ENCODE measurements around the gene KRT33B.

The KRT33B gene

DNA sequence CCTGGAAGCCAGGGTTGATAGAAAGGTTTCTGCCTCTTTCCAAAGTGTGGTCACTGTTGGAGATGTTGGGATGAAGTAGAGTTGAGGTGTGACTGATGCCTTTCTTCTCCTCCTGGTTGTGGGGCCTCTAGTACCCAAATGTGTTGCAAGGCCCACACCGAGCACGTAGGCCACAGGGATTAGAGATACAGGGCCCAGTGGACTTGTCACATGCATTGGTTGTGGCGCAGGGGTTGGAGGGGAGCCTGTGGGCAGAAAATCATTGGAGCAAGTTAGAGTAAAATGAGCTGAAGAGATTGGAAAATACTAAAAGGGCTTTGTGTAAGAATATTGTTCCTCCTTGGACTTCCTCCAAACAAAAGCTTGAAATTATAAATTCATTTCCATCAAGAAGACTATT, 23.6 kb downstream of the KRT33B start:
- no peak for DNase-seq

DNA sequence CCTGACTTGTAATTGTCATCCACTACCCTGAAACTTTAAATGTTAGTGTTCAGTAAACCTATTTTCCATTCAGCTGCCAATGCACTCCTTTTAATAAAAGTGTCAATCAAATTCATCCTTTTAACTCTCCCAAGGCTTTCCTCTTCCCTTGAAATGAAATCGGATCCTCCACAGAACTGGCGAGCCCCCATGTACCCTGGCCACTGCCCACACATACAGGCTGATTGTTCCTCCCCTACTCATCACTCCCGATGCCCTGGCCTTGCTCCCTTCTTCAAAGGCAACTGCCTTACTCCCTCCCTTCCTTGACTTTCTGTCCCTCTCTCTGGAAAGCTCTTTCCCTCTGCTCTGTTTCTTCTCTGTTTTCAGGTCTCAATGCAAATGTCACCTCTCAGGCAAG, 26.6 kb downstream of the KRT33B start:
- DNase-seq = no peak

DNA sequence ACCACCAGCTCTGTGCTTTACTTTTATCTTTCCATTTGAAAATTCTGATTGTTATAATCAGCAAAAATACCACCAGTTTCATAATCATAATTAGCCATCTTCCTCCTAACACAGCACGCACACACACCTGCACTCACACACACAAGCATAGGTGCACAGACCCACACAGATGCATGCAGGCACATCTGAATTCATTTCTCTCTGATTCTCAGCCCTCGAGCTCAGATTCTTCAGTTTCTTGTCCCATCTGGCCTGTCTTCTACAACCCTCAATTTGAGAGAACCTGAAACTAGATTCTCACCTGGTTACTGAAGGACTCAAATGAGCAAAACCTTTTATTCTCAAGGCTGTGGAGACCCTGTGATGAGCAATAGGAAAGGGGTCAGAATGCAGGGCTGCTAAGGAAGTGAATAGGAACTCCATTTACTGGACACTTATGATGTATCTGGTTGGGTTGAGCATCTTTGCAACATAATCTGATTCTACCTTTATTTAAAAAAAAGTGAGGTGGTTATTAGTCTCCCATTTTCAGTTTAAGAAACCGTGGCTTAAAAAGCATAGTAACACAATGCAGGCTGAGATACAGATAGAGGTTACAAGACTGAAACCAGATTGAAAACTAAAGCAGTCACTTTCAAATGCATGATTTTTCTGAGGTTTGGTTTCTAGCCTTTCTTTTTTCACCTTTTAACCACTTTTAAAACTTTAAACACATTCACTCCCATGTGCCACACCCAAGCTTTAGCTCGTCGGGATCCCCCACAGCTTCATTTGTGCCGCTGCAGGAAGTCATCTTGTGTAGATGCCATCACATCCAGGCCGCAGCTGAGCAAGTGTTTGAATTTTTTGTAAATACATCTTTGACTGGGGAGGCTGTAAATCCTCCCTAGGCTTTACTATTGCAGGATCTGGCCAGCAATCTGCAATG, 28.4 kb downstream of the KRT33B start:
- DNase-seq = no peak

DNA sequence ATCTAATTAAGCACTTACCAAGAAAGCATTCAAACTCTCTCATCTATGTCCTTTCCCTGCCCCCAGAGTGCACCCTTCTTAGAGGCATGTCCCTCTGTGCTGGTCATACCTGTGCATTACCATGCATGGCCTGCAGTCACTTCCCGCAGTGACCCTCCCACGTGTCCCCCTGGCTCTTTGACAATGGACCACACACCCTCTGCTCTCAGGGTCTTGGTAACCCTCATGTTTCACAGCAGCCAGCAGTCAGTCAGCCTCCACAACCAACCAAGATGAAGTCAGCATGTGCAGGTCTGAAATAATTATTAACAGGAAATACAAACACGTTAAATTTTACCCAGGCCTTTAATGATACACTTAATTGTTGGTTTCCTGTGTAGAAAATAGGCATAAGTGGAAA, 29.1 kb downstream of the KRT33B start:
- DNase-seq = no peak

DNA sequence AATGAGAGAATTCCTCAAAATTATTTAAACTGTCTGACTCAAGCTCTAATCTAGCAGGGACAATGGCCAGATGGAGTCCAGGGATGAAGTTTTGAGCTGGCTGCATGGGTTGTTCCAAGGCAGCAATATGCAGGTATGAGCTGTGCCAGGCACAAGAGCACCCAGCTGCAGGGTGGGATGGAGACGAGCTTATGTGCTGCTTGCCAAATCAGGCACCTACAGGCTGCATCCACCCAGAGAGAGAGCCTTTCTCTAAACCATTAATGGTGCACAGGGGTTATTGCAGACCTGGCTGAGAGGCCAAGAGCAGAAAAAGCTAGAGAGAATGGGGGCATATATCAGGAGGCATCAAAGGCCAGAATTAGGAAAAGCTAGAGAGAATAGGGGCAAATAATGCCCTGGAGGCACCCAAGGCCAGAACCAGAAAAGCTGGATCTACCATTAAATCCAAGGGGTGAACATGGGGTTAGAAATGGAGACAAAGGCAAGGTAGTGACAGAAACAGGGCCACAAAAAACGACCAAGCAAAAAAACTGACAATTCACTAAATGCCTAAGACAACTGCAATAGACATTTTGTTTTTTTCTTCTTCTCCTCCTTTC, 29.9 kb downstream of the KRT33B start:
- no peak for DNase-seq

DNA sequence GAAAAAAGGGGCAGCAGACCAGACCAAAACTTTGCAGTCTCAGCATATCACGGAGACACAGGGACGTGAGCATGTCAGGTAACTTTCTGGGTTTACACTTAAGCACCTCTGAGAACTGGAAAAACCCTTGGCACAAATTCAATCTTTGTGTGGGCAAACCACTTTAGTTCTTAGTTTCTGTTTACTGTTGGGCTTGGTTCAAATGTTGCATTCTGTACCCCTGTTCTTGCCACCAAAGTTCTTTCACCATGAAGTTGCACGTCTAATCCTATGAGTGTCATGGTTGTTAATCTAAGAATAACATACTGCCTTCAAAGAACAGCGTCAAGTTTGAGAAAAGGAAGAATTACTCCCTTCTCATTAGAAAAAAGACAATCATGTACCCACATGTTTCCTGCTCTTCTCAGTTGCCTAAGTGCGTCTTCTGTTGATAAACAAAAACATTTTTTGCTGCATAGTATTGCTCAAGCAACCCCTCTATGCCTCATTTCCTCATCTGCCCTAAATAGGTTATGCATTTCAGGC, 30.6 kb downstream of the KRT33B start:
- DNase-seq = no peak

DNA sequence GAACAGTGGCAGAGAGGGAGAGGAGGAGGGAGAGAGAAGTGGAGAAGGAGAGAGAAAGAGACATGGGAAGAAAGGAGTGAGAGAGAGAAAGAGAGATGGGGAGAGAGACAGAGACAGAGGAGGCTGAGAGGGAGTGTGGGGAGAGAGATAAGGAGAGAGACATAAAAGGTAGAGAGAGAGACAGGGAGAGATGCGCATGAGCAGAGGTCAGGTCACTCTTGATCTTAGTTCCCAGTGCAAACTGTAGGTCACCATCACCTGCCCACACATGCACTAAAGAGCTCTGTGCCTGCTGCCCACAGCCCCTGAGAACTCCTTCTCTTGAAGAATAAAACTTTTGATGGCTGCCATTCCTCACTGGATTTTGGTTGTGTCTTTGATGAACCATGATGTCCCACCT, 33.9 kb downstream of the KRT33B start:
- no peak for DNase-seq

DNA sequence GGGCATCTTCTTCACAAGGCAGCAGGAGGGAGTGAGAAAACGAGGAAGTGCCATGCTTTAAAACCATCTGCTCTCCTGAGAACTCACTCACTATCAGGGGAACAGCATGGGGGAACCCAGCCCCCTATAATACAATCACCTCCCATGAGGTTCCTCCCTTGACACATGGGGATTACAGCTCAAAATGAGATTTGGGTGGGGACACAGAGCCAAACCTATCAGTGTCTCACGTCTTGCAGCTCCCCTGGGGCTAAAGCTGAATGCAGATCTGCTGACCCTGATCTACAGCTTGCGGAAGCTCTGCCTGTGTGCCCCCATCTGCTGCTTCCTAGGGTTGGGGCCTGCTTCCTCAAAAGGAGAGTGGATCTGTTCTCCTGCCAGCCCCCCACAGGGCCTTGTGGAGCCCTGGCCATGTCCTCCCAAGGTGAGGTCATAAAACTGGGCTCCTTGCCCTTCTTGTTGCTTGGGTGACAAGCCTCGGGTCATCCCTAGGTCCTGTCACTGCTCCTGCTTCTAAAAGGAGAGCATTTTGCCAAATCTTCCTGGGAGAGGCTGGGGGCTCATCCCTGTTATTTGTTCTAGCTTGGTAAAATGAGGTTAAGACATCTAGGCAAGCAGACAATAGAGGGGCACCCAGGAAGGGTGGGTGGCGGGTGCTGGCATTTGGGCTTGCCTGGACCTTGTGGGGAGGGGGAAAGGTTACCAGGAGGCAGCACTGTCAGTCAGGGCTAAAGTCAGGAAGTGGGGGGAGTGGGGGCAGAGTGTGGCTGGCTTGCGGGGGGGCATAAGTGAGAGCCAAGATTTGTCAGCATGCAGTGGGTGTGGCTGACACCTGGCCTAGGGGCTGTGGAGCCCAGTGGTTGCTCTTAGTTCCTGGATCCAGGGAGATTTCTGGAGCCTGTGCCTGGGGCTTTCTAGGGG, 35.0 kb downstream of the KRT33B start:
- DNase-seq = no peak

DNA sequence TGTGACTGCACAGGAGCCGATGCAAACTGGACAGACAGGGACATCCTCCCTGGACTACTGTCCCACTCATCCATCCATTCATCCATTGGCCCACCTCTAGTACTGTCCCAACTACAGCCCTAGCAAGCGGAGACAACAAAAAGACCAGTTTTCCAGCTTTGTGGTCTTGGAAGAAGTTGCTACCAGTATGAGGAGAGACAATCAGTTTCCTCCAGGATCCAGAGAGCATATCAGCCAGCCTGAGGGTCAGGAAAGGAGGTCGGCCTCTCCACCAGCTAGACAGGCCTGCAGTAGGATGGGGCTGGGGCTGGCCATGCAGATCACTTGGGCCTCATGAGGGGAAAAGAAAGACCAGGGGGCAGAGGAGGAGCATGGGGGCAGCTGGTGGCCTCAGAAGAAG, 35.8 kb downstream of the KRT33B start:
- DNase-seq = no peak

DNA sequence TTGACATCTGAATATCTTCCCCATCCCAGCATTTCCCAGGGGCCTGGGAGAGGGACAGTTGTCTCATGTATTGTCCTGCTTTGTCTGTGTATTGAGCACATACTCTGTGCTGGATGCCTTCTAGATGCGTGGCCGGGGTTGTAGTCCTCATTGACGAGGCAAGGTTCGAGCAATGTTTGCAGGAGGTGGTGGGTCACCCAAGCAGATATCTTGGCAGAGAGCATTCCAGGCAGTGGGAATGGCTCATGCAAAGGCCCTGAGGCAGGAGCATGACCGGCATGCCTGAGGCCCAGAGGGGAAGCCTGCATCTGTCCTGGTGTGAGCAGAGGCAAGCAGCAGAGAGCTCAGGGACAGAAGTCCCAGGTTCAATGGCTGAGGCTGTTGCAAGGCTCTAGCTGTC, 36.5 kb downstream of the KRT33B start:
- DNase-seq = no peak

DNA sequence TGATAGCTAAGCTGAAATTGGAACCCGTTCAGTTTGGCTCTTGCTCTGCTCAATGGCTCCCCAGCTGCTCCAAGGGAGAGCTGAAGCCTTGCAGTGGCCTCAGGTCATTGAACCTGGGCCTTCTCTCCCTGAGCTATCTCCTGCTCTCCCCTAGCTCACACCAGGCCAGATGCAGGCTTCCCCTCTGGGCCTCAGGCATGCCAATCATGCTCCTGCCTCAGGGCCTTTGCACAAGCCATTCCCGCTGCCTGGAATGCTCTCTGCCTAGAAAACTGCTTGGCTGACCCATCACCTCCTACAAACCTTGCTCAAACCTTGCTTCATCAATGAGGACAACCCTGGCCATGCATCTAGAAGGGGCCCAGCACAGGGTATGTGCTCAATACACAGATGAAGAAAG, 37.4 kb downstream of the KRT33B start:
- no peak for DNase-seq

DNA sequence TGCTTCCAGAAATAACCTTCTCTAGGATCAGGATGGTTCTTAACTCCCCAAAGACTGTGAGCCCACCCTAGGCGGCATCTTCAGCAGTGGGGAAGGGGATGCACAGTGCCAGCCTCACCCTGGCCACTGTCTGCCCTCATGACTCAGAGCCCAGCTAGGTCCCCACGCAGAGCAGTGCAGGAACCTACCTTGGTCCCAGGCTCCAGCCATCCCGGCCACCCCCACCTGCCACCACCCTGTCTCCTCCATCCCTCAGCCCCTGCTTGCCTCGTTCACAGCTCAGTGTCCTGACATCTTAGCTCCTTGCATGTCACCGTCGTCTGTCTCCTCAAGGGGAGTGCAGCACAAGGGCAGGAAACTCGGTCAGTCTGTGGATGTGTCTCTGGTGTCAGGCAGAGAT, 38.0 kb downstream of the KRT33B start:
- DNase-seq = no peak

DNA sequence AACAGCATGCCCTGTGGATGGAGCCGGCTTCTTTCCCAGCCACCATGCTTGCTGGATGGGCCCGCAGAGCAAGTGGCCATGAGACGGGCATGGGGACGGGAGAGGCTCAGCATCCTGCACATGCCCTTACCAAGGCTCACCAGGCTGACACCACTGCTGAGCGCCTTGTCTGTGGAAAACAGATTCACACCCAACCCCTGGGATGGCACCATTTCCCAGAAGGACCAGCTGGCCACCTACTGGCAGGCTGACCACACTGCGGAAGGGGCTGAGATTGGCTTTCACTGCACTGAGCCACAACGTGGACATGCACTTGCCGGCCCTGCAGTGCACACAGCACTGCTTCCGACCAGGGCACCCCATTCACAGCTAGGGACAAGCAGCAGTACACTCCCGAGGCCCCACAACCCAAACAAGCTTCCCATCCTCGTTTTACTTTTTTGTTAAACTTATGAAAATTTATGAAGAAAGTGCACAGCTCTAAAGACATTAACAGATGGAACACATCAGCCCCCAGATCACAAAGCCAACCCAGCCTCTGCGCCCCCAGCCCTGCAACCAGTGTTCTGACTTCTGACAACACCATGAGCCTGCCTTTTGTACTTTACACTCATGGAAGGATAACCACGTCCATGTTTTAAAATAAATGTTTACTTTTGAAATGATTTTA, 40.2 kb downstream of the KRT33B start:
- peak in 1 of 2 experiments; percentile 1 for DNase-seq

DNA sequence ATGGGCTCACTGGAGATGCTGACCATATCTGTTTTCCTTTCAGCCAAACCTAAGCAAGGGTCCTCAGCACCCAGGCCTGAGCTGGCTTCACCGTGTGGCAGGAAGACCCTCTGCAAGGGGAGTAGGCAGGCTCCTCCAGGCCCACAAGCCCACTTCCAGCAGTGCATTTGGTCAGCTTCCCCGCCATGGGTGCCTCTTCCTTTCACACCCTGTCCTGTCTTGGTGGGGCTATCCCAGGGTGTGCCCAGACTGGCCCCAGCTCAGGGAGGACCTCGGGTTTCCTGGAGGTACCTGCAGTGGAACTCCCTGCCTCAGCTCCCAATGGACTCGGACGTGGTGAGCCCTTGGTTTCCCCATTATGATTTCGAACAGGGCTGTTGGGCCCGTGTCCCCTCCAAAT, 41.4 kb downstream of the KRT33B start:
- no peak for DNase-seq

DNA sequence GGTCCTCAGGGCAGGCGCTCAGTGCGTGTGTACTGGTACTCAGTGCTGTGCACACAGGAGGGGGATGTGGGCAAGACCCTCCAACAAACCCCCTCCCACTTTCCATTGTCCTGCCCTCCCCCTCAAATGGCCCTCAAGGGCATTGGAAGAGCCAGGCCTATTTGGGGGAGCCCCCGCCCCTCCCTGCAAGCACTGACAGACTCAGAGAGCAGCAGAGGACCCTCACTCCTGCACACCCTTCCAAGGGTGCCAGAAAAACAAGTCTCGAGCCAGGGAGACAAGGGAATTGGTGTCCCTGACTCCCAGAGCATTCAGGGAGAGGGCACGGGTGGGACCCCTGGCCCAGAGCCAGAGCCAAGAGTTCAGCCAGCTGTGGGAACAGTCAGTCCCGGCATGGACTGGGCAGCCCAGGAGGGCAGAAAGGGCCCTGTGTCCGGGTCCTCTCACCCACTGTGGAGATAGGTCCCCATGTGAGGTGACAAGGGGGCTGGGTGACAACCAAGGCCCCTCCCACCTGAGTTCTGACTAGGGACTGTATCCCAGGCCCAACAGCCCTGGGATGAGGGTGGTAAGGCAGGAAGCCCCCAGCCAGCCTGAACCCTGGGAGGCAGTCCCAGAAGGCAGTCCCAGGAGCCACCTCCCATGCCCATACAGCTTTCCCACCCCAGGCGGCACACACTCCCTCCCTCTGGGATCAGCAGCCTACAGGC, 42.0 kb downstream of the KRT33B start:
- DNase-seq = no peak

DNA sequence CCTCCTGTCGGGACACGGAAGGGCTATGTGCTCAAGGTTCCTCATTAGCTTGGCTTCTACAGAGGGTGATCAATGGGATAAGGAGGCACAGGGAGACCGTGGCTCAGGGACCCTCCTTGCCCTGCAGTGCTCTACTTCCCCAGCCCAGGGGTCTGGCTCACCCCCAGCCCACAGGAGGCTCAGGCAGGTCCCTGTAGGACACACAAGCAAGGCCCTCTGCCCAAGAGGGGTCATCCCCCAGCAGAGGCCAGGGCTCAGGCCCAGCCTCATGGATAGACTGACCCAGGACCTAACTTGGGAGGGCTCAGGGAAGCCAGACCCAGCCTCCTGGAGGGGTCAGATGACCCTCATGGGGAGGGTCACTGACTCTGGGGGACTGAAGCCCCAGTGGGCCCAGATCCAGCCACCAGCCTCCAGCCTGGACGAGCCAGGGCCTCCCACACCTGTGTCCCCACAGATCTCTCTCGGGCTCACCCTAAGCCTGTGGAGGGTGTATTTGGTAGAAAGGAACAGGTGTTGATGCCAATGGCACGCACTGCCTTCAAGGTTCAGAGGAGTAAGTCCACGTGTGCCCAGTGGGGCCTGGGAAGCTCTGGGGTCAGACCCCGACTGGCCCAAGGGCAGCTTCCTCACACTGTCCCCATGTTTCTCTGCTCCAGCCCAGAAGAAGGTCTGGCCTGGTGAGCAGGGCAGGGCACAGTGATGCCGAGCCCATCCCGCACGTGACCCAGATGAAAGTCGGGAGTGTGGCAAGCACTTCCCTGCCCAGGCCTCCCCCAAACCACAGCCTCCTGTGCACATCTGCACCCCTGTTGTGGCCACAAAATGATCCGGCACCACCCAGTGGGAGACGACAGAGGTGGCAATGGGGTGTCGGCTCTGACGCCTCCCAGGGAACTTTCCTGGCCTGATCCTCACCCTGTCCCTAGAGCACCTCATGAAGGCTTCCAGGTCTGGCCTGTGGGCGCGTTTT, 43.2 kb downstream of the KRT33B start:
- DNase-seq = no peak

DNA sequence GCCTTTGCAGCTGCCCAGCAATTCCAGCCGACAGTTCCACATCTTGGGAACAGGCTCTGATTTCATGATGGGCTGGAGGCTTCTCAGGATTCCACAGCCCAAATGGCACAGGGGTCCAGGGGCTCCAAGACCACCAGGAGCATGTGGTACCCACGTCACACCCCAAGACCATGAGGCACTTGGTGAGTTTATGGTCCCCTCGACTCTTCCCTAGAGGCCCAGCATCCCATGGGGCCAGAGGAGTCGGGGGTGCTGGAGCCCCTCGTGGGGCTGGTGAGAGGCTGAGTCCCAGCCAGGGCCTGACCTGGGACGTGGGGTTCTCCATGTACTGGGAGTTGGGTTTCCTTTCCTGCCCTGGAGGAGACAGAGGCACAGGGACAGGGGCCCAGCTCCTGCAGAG, 44.0 kb downstream of the KRT33B start:
- no peak for DNase-seq

DNA sequence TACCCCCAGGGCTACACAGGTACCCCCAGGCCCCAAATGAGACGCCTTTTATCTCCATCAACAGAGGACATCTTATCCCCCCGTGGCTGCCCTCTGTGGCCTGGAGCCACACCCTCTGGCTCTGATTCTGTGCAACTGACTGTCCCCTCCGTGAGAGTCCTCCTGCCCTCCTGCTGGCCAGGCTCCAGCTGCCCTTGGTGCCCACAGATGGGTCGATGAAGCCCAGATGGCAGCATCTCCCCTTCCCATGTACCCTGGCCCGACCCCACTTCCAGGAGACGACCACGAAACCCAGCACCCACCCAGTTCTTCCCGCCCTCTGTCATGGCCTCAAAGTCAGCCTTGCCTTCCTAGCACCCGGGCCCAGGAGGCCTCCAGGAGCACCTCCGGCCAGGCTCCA, 44.5 kb downstream of the KRT33B start:
- DNase-seq = no peak

DNA sequence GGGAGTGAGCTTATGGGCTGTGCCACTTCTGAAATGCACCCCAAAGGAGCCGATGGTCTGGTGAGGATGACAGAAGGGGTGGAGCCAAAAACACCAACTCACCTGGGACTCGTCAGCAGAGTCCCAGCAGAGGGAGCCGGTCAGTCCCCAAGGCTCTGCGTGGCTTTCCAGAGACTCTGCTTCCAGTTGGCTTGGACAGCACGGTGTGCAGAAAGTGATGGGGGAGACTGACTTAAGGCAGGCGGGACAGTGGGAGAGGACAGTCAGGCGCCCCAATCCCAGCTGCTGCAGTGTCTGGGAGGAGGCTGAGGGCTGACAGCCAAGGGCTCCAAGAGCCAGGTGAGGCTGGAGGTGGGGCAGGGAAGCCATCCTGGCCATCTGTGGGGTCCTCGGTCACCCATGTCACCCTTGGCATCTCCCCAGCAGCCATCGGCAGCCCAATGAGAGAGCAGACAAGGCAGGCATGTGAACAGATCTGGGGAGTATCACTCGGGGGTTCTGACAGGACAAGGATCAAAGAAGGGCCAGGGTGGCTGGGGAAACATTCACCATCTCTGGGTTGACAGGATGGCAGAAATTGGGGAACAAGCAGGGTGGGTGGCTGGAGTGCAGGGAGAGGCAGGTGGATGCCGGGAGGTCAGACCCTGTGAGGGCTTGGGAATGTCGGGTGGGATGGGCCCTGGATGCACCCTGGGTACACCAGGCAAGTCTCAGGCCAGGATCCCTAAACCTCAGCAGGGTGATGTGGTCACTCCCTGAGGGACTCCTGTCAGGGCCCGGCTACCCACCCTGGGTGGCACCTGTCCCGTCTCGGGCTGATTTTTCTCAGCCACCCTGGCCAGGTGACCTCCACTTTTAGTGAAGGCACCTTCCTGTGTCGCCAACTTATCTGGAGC, 45.2 kb downstream of the KRT33B start:
- DNase-seq = no peak

Data from Kasumi-1 (cell line).